HEK293 (cell line): Measurements from ENCODE around the gene CACNA1B.

Experiments
- CTCF ChIA-PET: fragments of 350-600 bp; formaldehyde crosslinking; extraction: SDS; loops from one replicate; lab custom pipeline; 2021; ENCODE audit warnings: antibody characterized with exemption; lab: Yijun Ruan, JAX
- POLR2A ChIA-PET: fragments of 300-600 bp; formaldehyde crosslinking; extraction: SDS; loops from one replicate; lab custom pipeline; 2020; ENCODE audit warnings: antibody characterized with exemption, inconsistent platforms; lab: Yijun Ruan, JAX
- H3K27ac ChIP-seq: fragments of 200-500 bp; sonication (Bioruptor generic); 2 replicates; pipeline ENCODE4 v1.5.1; 2014; ENCODE audit warnings: low read depth, low read length, control low read depth, inconsistent platforms; ENCODE audit errors: extremely low read depth
- H3K36me3 ChIP-seq, 2 experiments: fragments of 200-500 bp in 1 of 2; sonication (Bioruptor generic) in 1 of 2; 1 replicate in 1 of 2; 2 replicates in 1 of 2; pipeline ENCODE4 v1.5.1; 2014 to 2017; ENCODE audit warnings: inconsistent platforms in 2 of 2, low read length in 2 of 2; ENCODE audit not compliant: control insufficient read depth in 2 of 2, insufficient read depth in 1 of 2
- H3K4me1 ChIP-seq: fragments of 200-500 bp; sonication (Bioruptor generic); 2 replicates; pipeline ENCODE4 v1.5.1; 2014; ENCODE audit warnings: mild to moderate bottlenecking, low read length, inconsistent platforms; ENCODE audit not compliant: control insufficient read depth, insufficient read depth
- H3K4me3 ChIP-seq: 2 replicates; pipeline ENCODE4 v1.5.1; 2011; ENCODE audit warnings: low read depth, mild to moderate bottlenecking, control low read depth, low read length, moderate library complexity
- H3K9me3 ChIP-seq: fragments of 200-500 bp; sonication (Bioruptor generic); 2 replicates; pipeline ENCODE4 v1.5.1; 2014; ENCODE audit warnings: low read depth, low read length, inconsistent platforms; ENCODE audit not compliant: control insufficient read depth, insufficient read depth
- GLIS1 ChIP-seq: fragments of 450-650 bp; formaldehyde crosslinking; IDR thresholded peaks from 2 replicates; pipeline ENCODE4 v1.5.1; 2016; ENCODE audit warnings: missing biosample characterization, missing genetic modification characterization
- HOXA7 ChIP-seq: sonication (generic); formaldehyde crosslinking; IDR thresholded peaks from 2 replicates; pipeline ENCODE4 v1.8.1; 2022; ENCODE audit warnings: missing genetic modification reagents, borderline replicate concordance
- IKZF3 ChIP-seq: fragments of 450-650 bp; IDR thresholded peaks from 2 replicates; pipeline ENCODE4 v1.5.0; 2018; ENCODE audit warnings: missing biosample characterization, mild to moderate bottlenecking, missing genetic modification characterization, moderate library complexity
- KLF8 ChIP-seq: fragments of 450-650 bp; formaldehyde crosslinking; IDR thresholded peaks from 2 replicates; pipeline ENCODE4 v1.5.1; 2016; ENCODE audit warnings: missing biosample characterization, missing genetic modification characterization
- KLF9 ChIP-seq: fragments of 450-650 bp; formaldehyde crosslinking; IDR thresholded peaks from 2 replicates; pipeline ENCODE4 v1.5.1; 2016; ENCODE audit warnings: missing biosample characterization, missing genetic modification characterization, low read depth
- MYNN ChIP-seq: fragments of 450-650 bp; formaldehyde crosslinking; IDR thresholded peaks from 2 replicates; pipeline ENCODE4 v1.5.1; 2016; ENCODE audit warnings: missing biosample characterization, missing genetic modification characterization, borderline replicate concordance
- MZF1 ChIP-seq: fragments of 450-650 bp; formaldehyde crosslinking; IDR thresholded peaks from 2 replicates; pipeline ENCODE4 v1.5.1; 2017; ENCODE audit warnings: missing biosample characterization, missing genetic modification characterization, borderline replicate concordance
- ZBTB7A ChIP-seq: fragments of 450-650 bp; formaldehyde crosslinking; IDR thresholded peaks from 2 replicates; pipeline ENCODE4 v1.5.1; 2016; ENCODE audit warnings: low read depth, missing biosample characterization, missing genetic modification characterization
- ZBTB8A ChIP-seq: fragments of 450-650 bp; formaldehyde crosslinking; IDR thresholded peaks from 2 replicates; pipeline ENCODE4 v1.5.1; 2016; ENCODE audit warnings: missing biosample characterization, missing genetic modification characterization
- ZFHX2 ChIP-seq: fragments of 450-650 bp; formaldehyde crosslinking; conservative IDR thresholded peaks from 2 replicates; pipeline ENCODE4 v1.5.1; 2016; ENCODE audit warnings: missing biosample characterization, missing genetic modification characterization
- ZNF157 ChIP-seq: fragments of 450-650 bp; formaldehyde crosslinking; IDR thresholded peaks from 2 replicates; pipeline ENCODE4 v1.5.1; 2016; ENCODE audit warnings: missing biosample characterization, missing genetic modification characterization
- ZNF202 ChIP-seq: fragments of 450-650 bp; formaldehyde crosslinking; IDR thresholded peaks from 2 replicates; pipeline ENCODE4 v1.5.1; 2016; ENCODE audit warnings: missing biosample characterization, missing genetic modification characterization, borderline replicate concordance
- ZNF335 ChIP-seq: fragments of 450-650 bp; formaldehyde crosslinking; conservative IDR thresholded peaks from 2 replicates; pipeline ENCODE4 v1.5.1; 2016; ENCODE audit warnings: missing biosample characterization, missing genetic modification characterization
- ZNF404 ChIP-seq: fragments of 450-650 bp; formaldehyde crosslinking; IDR thresholded peaks from 2 replicates; pipeline ENCODE4 v1.5.1; 2017; ENCODE audit warnings: missing biosample characterization, missing genetic modification characterization
- ZNF473 ChIP-seq: fragments of 450-650 bp; formaldehyde crosslinking; IDR thresholded peaks from 2 replicates; pipeline ENCODE4 v1.5.1; 2017; ENCODE audit warnings: missing biosample characterization, missing genetic modification characterization
- ZNF544 ChIP-seq: fragments of 450-650 bp; formaldehyde crosslinking; IDR thresholded peaks from 2 replicates; pipeline ENCODE4 v1.5.0; 2017; ENCODE audit warnings: missing biosample characterization, missing genetic modification characterization
- ZNF561 ChIP-seq: fragments of 450-650 bp; IDR thresholded peaks from 2 replicates; pipeline ENCODE4 v1.5.1; 2018; ENCODE audit warnings: missing biosample characterization, missing genetic modification characterization, borderline replicate concordance
- ZNF571 ChIP-seq: fragments of 450-650 bp; formaldehyde crosslinking; IDR thresholded peaks from 2 replicates; pipeline ENCODE4 v1.5.0; 2017; ENCODE audit warnings: missing biosample characterization, missing genetic modification characterization
- ZNF677 ChIP-seq: fragments of 450-650 bp; IDR thresholded peaks from 2 replicates; pipeline ENCODE4 v1.5.0; 2018; ENCODE audit warnings: missing biosample characterization, mild to moderate bottlenecking, missing genetic modification characterization, moderate library complexity
- ZNF76 ChIP-seq: fragments of 450-650 bp; formaldehyde crosslinking; IDR thresholded peaks from 2 replicates; pipeline ENCODE4; 2016; ENCODE audit warnings: low read depth, missing biosample characterization, missing genetic modification characterization, borderline replicate concordance
- ZNF777 ChIP-seq: fragments of 450-650 bp; formaldehyde crosslinking; IDR thresholded peaks from 2 replicates; pipeline ENCODE4 v1.5.1; 2017; ENCODE audit warnings: missing biosample characterization, missing genetic modification characterization, borderline replicate concordance
- ZNF785 ChIP-seq: fragments of 450-650 bp; formaldehyde crosslinking; IDR thresholded peaks from 2 replicates; pipeline ENCODE4 v1.5.1; 2016; ENCODE audit warnings: missing biosample characterization, missing genetic modification characterization
- TF ChIP-seq, protein P1 (sequence below): fragments of 450-650 bp; formaldehyde crosslinking; conservative IDR thresholded peaks from 2 replicates; pipeline ENCODE4 v1.5.1; 2016; ENCODE audit warnings: low read depth, missing biosample characterization, missing genetic modification characterization
- TF ChIP-seq, protein P2 (sequence below): fragments of 450-650 bp; IDR thresholded peaks from 2 replicates; pipeline ENCODE4 v1.5.1; 2018; ENCODE audit warnings: missing biosample characterization, missing genetic modification characterization
- TF ChIP-seq, protein P3 (sequence below): fragments of 450-650 bp; formaldehyde crosslinking; IDR thresholded peaks from 2 replicates; pipeline ENCODE4 v1.5.1; 2016; ENCODE audit warnings: missing biosample characterization, missing genetic modification characterization

Gene CACNA1B

DNA sequence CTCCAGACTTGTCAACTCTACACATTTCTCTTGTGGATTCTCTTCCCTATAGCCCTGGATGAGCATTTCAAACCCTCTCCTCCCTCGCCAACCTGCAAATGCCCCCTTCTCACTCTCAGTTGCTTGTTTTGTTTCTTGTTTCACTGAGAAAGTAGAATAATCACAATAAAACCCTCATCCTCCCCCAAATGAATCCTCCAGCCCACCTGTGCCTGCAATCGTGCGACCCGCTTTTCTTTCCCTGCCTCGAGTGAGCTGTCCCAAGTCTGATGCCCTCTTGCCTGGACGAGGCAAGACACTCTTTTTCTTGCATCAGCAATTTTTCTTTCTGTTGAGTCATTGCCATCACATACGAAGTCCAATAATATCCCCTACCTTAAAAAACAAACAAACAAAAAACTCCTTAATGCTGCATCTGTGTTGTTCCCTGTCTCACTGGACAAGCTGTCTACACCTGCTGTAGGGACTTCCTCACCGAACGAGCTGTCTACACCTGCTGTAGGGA lies 3.7 kb upstream of the CACNA1B start (continued):
- TF ChIP-seq, protein P1, sequence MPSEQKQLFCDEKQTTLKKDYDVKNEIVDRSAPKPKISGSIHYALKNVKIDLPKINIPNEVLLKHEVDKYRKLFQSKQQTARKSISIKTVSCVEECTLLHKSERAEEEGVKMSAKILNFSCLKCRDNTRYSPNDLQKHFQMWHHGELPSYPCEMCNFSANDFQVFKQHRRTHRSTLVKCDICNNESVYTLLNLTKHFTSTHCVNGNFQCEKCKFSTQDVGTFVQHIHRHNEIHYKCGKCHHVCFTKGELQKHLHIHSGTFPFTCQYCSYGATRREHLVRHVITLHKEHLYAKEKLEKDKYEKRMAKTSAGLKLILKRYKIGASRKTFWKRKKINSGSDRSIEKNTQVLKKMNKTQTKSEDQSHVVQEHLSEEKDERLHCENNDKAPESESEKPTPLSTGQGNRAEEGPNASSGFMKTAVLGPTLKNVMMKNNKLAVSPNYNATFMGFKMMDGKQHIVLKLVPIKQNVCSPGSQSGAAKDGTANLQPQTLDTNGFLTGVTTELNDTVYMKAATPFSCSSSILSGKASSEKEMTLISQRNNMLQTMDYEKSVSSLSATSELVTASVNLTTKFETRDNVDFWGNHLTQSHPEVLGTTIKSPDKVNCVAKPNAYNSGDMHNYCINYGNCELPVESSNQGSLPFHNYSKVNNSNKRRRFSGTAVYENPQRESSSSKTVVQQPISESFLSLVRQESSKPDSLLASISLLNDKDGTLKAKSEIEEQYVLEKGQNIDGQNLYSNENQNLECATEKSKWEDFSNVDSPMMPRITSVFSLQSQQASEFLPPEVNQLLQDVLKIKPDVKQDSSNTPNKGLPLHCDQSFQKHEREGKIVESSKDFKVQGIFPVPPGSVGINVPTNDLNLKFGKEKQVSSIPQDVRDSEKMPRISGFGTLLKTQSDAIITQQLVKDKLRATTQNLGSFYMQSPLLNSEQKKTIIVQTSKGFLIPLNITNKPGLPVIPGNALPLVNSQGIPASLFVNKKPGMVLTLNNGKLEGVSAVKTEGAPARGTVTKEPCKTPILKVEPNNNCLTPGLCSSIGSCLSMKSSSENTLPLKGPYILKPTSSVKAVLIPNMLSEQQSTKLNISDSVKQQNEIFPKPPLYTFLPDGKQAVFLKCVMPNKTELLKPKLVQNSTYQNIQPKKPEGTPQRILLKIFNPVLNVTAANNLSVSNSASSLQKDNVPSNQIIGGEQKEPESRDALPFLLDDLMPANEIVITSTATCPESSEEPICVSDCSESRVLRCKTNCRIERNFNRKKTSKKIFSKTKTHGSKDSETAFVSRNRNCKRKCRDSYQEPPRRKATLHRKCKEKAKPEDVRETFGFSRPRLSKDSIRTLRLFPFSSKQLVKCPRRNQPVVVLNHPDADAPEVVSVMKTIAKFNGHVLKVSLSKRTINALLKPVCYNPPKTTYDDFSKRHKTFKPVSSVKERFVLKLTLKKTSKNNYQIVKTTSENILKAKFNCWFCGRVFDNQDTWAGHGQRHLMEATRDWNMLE (tag by site-specific recombination) = 0 out of 2 replicates have a peak, but pooled peaks have one; percentile 48

DNA sequence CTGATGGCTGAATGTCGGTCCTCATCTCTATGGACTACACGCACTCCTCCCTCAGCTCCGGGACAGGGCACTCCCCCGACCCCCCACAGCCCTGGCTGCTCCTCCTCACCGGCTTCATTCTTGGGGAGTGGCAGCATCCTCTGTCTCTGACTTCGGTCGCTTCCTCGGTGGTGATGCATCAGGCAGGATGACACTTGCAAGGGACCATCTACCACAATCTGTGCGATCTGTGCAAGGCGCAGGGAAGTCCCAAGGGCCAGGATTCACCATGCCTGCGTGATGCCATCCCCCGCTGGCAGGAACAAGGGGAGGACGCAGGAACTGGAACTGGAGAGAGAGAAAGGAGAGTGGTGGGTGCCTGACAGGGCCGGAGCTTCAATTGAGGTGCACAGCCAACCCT lies 2.2 kb upstream of the CACNA1B start:
- H3K27ac ChIP-seq = no peak overlapping the region
- CTCF ChIA-PET = no interaction called here
- no peak overlapping the region for H3K4me3 ChIP-seq
- POLR2A ChIA-PET = no interaction called here
- TF ChIP-seq KLF9 (tag by site-specific recombination) = no peak
- no peak for TF ChIP-seq ZBTB8A (tag by site-specific recombination)
- no peak for TF ChIP-seq ZNF561
- H3K9me3 ChIP-seq = no peaks in the 10 kb centered on the region
- no peaks in the 10 kb centered on the region for H3K4me1 ChIP-seq
- H3K36me3 ChIP-seq = no peaks in the 10 kb centered on the region

DNA sequence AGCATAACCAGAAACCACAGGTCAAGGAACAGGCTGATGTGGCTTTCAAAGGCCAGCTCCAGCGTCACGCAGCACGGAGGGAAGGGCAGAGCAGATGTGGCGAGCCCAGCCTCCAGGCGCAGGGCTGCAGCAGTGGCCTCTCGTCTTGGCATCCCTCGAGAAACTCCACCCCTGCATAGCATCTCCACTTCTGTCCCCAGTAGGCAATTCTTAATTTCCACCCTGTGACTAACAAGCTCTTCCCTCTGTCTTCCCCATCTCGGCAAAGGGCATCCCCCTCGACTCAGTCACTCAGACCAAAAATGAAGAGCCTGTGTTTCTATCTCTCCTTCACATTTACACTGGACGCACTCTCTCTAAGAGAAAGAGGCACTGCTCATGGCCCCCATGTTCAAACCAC lies 1.7 kb upstream of the CACNA1B start:
- H3K27ac ChIP-seq = no peak overlapping the region
- TF ChIP-seq MYNN = no peak
- no peak for TF ChIP-seq ZNF544
- TF ChIP-seq ZFHX2 (tag by site-specific recombination) = no peak
- no peak for TF ChIP-seq ZNF202 (tag by site-specific recombination)
- no peak for TF ChIP-seq ZBTB7A (tag by site-specific recombination)
- no peak overlapping the region for H3K4me3 ChIP-seq
- no peaks in the 10 kb centered on the region for H3K36me3 ChIP-seq
- CTCF ChIA-PET = no interaction called here
- no peaks in the 10 kb centered on the region for H3K9me3 ChIP-seq
- POLR2A ChIA-PET = no interaction called here
- H3K4me1 ChIP-seq = no peaks in the 10 kb centered on the region

DNA sequence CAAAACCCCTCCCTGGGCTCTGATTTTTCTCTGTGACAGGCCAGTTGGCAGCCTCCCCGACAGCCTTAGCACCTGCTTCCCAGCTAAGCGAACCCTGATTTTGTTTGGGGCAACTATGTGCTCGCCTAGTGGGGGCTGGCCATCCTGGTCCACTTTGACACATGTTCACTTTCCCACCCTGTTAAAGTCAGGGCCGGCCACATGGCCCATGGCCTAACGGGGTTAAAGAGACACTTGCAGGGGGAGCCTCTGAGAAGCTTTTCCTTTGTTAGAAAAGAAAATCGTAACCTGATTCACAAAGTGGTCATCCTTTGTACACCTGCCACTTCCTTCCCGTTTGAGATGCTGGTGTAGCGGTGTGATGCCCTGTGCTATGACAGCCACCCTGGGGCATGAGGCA lies 1.3 kb upstream of the CACNA1B start:
- ChIA-PET POLR2A (no interaction called here), CTCF (no interaction called here)
- Histone ChIP-seq H3K4me3 (no peak overlapping the region), H3K36me3 (no peaks in the 10 kb centered on the region), H3K27ac (no peak overlapping the region), H3K9me3 (no peaks in the 10 kb centered on the region), H3K4me1 (no peaks in the 10 kb centered on the region)
- TF ChIP-seq IKZF3 (tag by site-specific recombination) = no peak
- no peak for TF ChIP-seq HOXA7 (CRISPR knock-in tag)
- no peak for TF ChIP-seq MZF1 (tag by site-specific recombination)
- TF ChIP-seq, protein P2, sequence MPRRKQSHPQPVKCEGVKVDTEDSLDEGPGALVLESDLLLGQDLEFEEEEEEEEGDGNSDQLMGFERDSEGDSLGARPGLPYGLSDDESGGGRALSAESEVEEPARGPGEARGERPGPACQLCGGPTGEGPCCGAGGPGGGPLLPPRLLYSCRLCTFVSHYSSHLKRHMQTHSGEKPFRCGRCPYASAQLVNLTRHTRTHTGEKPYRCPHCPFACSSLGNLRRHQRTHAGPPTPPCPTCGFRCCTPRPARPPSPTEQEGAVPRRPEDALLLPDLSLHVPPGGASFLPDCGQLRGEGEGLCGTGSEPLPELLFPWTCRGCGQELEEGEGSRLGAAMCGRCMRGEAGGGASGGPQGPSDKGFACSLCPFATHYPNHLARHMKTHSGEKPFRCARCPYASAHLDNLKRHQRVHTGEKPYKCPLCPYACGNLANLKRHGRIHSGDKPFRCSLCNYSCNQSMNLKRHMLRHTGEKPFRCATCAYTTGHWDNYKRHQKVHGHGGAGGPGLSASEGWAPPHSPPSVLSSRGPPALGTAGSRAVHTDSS (tag by site-specific recombination) = no peak
- TF ChIP-seq ZNF404 (tag by site-specific recombination) = no peak
- no peak for TF ChIP-seq ZNF785 (tag by site-specific recombination)
- TF ChIP-seq ZNF76 (tag by site-specific recombination) = no peak
- no peak for TF ChIP-seq ZNF677
- no peak for TF ChIP-seq ZNF777 (tag by site-specific recombination)
- TF ChIP-seq ZNF473 = no peak
- no peak for TF ChIP-seq ZNF571 (tag by site-specific recombination)
- TF ChIP-seq ZNF335 (tag by site-specific recombination) = no peak
- no peak for TF ChIP-seq KLF8 (tag by site-specific recombination)
- no peak for TF ChIP-seq ZNF157 (tag by site-specific recombination)
- TF ChIP-seq, protein P3, sequence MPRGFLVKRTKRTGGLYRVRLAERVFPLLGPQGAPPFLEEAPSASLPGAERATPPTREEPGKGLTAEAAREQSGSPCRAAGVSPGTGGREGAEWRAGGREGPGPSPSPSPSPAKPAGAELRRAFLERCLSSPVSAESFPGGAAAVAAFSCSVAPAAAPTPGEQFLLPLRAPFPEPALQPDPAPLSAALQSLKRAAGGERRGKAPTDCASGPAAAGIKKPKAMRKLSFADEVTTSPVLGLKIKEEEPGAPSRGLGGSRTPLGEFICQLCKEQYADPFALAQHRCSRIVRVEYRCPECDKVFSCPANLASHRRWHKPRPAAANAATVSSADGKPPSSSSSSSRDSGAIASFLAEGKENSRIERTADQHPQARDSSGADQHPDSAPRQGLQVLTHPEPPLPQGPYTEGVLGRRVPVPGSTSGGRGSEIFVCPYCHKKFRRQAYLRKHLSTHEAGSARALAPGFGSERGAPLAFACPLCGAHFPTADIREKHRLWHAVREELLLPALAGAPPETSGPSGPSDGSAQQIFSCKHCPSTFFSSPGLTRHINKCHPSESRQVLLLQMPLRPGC (tag by site-specific recombination) = no peak
- TF ChIP-seq GLIS1 (tag by site-specific recombination) = no peak
